CD8-positive, alpha-beta memory T cell (primary cell): ENCODE data around the gene TNIK. TPM values are rescaled to one million over a fixed set of nuclear protein-coding genes. Genes with fewer than 3 reads are reported as not detected.

Source experiments
- CTCF ChIA-PET: fragments of 350-600 bp; sonication (Branson Sonifier 250); formaldehyde crosslinking; loops from one replicate; lab custom pipeline; 2021; ENCODE audit warnings: antibody characterized with exemption; lab: Charles Lee
- POLR2A ChIA-PET: fragments of 350-600 bp; sonication (Branson Sonifier 250); formaldehyde crosslinking; loops from one replicate; lab custom pipeline; 2021; ENCODE audit warnings: antibody characterized with exemption; lab: Charles Lee
- DNase-seq, 5 donors: peaks; one replicate each; pipeline versions ENCODE4 v3.0.0 to v3.0.0-alpha.2; 2020 to 2022; ENCODE audit warnings: mixed read lengths in 1 of 5
- H3K27ac ChIP-seq: one replicate; pipeline ENCODE4 v1.7.0; 2013; ENCODE audit warnings: low read depth, mild to moderate bottlenecking, low read length, moderate library complexity
- H3K27me3 ChIP-seq: 2 replicates; pipeline ENCODE4 v1.7.0; 2013; ENCODE audit warnings: low read length, mild to moderate bottlenecking; ENCODE audit not compliant: insufficient read depth, poor library complexity, severe bottlenecking
- H3K36me3 ChIP-seq: 2 replicates; pipeline ENCODE4 v1.7.0; 2013; ENCODE audit warnings: mild to moderate bottlenecking, low read length, moderate library complexity; ENCODE audit not compliant: insufficient read depth
- H3K4me1 ChIP-seq: 2 replicates; pipeline ENCODE4 v1.7.0; 2013; ENCODE audit warnings: mild to moderate bottlenecking, low read length, moderate library complexity; ENCODE audit not compliant: insufficient read depth
- H3K4me3 ChIP-seq: 2 replicates; pipeline ENCODE4 v1.7.0; 2013; ENCODE audit warnings: mild to moderate bottlenecking, low read length
- H3K9me3 ChIP-seq: 2 replicates; pipeline ENCODE4 v1.7.0; 2013; ENCODE audit warnings: mild to moderate bottlenecking, low read length
- H3K27ac Mint-ChIP-seq, 8 donors: one replicate each; pipeline ENCODE4 v1.8.0; 2020 to 2021; ENCODE audit warnings: mixed read lengths in 8 of 8, mild to moderate bottlenecking in 6 of 8, inconsistent platforms in 3 of 8, moderate library complexity in 3 of 8
- H3K27me3 Mint-ChIP-seq, 2 donors: one replicate each; pipeline ENCODE4 v1.8.0; 2020 to 2021; ENCODE audit warnings: mixed read lengths in 2 of 2, mild to moderate bottlenecking in 1 of 2, moderate library complexity in 1 of 2
- H3K36me3 Mint-ChIP-seq, 3 donors: one replicate each; pipeline ENCODE4 v1.8.0; 2020 to 2021; ENCODE audit warnings: mixed read lengths in 3 of 3, inconsistent platforms in 1 of 3, mild to moderate bottlenecking in 1 of 3
- H3K4me1 Mint-ChIP-seq, 3 donors: one replicate each; pipeline ENCODE4 v1.8.0; 2020 to 2021; ENCODE audit warnings: mixed read lengths in 3 of 3, inconsistent platforms in 1 of 3, mild to moderate bottlenecking in 1 of 3
- H3K4me3 Mint-ChIP-seq, 7 donors: one replicate each; pipeline ENCODE4 v1.8.0; 2020 to 2021; ENCODE audit warnings: mixed read lengths in 7 of 7, mild to moderate bottlenecking in 6 of 7, moderate library complexity in 4 of 7, inconsistent platforms in 2 of 7
- H3K9me3 Mint-ChIP-seq, 5 donors: one replicate each; pipeline ENCODE4 v1.8.0; 2020 to 2022; ENCODE audit warnings: mixed read lengths in 5 of 5, mild to moderate bottlenecking in 3 of 5, moderate library complexity in 2 of 5, inconsistent platforms in 1 of 5
- polyA plus RNA-seq: library from polyadenylated mRNA; unstranded; fragments of 300-500 nt; fragmentation: Illumina TruSeq; gene quantifications from one replicate; pipeline ENCODE4 v1.2.3, GENCODE V29; 2021
- total RNA-seq, 2 experiments: library from RNA; stranded (reverse); gene quantifications; one replicate each; pipeline ENCODE4 v1.2.3, GENCODE V29; 2021

Gene TNIK
- total RNA-seq (10 to 100 TPM; 15.9 to 19.2 TPM), polyA plus RNA-seq (17.7 TPM)

DNA sequence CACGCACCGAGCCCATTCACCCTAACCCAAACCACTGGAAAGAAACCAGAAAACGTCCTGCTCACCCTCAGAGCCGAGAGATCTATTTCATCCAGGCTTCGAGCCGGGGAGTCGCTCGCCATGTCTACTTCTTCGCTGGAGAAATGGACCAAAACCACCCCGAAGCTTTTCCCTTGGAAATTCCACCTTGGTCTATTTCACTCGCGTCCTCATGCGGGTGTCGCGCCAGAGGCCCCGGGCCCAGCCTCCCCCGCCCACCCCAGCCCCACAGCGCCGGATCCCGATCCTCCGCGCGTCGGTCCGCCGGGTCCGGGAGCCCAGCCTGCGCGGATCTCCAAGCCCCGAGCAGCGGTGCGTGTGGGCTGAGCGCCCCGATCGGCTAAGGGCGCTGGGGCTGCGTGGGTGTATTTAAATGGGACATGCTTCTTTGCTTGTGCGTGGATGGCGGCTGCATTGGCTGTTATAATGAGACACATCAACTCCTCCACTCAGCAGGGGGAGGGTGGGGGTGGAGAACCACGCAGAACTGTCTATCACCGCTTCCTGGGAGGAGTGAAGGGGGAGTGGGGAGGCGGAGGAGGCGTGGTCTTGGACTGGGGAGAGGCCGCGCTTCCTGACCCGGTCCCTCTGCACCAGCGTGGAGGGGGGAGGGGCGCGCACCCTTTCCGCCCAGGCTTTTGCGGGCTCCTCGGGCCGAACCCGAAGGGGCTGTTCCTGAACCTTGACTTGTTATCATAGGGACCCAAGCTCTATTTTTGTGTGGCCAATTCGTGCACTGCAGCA, at the start of gene TNIK:
TNIK (minus strand) TSS at position 464 of the 783 bp plus-strand sequence; CDS start at position 122, 342 bp downstream.
- Mint-ChIP-seq H3K27ac (peak within 1 kb of the TSS; percentile 92 to 97 (median 96)), H3K9me3 (no peaks in the 10 kb centered on the region), H3K36me3 (peaks cover 0 to 30% (median 0%) of the 10 kb centered on the region in 3 donors), H3K27me3 (peaks cover 0 to 2% of the 10 kb centered on the region in 2 donors), H3K4me1 (peaks cover 24 to 51% (median 46%) of the 10 kb centered on the region in 3 donors), H3K4me3 (peak within 1 kb of the TSS; percentile 92 to 99 (median 94))
- Histone ChIP-seq H3K4me1 (peaks cover 42% of the 10 kb centered on the region), H3K4me3 (peak within 1 kb of the TSS; percentile 75), H3K9me3 (no peaks in the 10 kb centered on the region), H3K36me3 (no peaks in the 10 kb centered on the region), H3K27ac (peak within 1 kb of the TSS; percentile 74), H3K27me3 (no peaks in the 10 kb centered on the region)
- peak; percentile 91 to 96 (median 93) for DNase-seq
- CTCF ChIA-PET = interaction anchor here (0.9 to 3.3 kb wide), 14 partner anchors 14 to 552 kb away, joined by 3 to 21 read pairs (median 3); partner anchors contain the start of gene EIF5A2
- POLR2A ChIA-PET = interaction anchor here (0.6 to 4.7 kb wide), 5 partner anchors 13 to 212 kb away, joined by 3 to 38 read pairs (median 6); no protein-coding TSS in a partner anchor

DNA sequence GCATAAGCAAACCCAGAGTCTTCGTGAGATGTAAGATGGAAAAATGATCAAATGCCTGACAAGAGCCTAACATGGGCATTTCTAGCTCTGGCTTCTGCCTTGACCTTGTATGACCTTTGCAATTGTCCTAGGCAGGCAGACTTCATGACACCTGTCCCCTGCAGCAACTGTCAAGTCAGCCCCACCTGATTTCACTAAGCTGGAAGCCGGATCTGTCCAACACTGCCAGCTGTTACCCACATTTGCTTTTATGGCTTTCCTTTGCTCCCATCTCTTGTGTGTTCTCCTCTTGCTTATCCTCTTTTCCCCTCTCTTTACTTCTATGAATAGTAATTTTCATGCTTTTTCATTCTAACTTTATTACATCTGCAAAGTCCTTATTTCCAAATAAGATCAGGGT, 48.5 kb upstream of the TNIK start:
- Mint-ChIP-seq H3K4me3 (no peak overlapping the region), H3K27ac (no peak overlapping the region), H3K27me3 (peaks cover 0 to 3% of the 10 kb centered on the region in 2 donors), H3K9me3 (peaks cover 0 to 8% (median 3%) of the 10 kb centered on the region in 5 donors), H3K4me1 (no peaks in the 10 kb centered on the region), H3K36me3 (no peaks in the 10 kb centered on the region)
- ChIA-PET CTCF (no interaction called here), POLR2A (no interaction called here)
- no peaks in the 10 kb centered on the region for H3K36me3 ChIP-seq
- H3K27me3 ChIP-seq = no peaks in the 10 kb centered on the region
- no peak overlapping the region for H3K27ac ChIP-seq
- no peak for DNase-seq
- H3K4me1 ChIP-seq = no peaks in the 10 kb centered on the region
- H3K9me3 ChIP-seq = no peaks in the 10 kb centered on the region
- no peak overlapping the region for H3K4me3 ChIP-seq

DNA sequence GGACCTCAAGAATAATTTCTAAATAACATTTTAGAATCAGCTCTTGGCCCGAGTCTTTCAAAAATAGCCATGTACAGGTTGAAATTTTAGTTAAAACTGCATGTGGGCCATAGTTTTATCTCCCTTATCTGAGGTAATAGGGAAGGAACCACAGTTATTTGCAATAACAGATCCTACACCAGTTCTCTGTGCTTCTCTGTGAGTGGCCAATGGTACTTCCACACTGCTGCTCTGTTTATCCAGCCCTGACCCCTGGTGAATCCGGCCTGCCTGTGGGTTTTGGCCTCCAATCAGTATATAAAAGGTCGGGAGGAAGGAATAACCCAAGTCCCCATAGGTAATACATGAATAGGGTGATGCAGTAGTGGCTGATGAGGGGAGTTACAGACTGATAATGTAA, 48.0 kb upstream of the TNIK start:
- Histone ChIP-seq H3K27me3 (no peaks in the 10 kb centered on the region), H3K4me3 (no peak overlapping the region), H3K27ac (no peak overlapping the region), H3K9me3 (no peaks in the 10 kb centered on the region), H3K4me1 (no peaks in the 10 kb centered on the region), H3K36me3 (no peaks in the 10 kb centered on the region)
- H3K9me3 Mint-ChIP-seq = peaks cover 0 to 8% (median 3%) of the 10 kb centered on the region in 5 donors
- H3K27me3 Mint-ChIP-seq = peaks cover 0 to 3% of the 10 kb centered on the region in 2 donors
- H3K36me3 Mint-ChIP-seq = no peaks in the 10 kb centered on the region
- no peak for DNase-seq
- H3K4me3 Mint-ChIP-seq = peak overlapping the region in 1 of 7 donors; percentile 1
- ChIA-PET POLR2A (no interaction called here), CTCF (no interaction called here)
- no peaks in the 10 kb centered on the region for H3K4me1 Mint-ChIP-seq
- H3K27ac Mint-ChIP-seq = no peak overlapping the region

DNA sequence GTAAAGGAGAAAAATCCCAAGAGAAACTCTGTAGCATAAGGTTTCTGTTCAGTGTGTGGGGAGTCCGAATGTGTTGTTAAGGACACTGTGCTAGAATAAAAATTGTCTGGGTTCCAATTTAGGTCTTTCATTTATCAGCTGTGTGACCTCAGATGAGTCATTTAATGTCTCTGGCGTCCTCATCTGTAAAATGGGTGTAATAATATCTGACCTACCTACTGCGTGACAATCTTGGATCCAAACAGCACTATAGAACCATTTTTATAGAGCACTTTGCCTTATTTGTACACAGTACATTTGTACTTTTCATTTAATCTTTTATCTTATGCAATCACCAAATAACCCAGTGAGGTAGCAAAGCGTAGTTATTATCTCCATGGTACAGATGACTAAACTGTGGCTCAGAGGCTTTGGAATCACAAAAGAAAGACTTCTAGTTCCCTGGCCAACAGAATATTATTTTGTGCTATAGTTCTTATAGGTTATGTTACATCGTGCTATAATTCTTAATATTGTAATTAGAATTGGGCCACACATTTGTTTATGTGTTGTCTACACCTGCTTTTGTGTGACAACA, 46.6 kb upstream of the TNIK start:
- H3K9me3 ChIP-seq = no peaks in the 10 kb centered on the region
- H3K4me3 ChIP-seq = no peak overlapping the region
- H3K36me3 ChIP-seq = no peaks in the 10 kb centered on the region
- H3K27ac ChIP-seq = no peak overlapping the region
- H3K4me1 ChIP-seq = no peaks in the 10 kb centered on the region
- H3K4me3 Mint-ChIP-seq = no peak overlapping the region
- no peaks in the 10 kb centered on the region for H3K36me3 Mint-ChIP-seq
- H3K27me3 ChIP-seq = no peaks in the 10 kb centered on the region
- H3K4me1 Mint-ChIP-seq = no peaks in the 10 kb centered on the region
- ChIA-PET CTCF (no interaction called here), POLR2A (no interaction called here)
- H3K27ac Mint-ChIP-seq = no peak overlapping the region
- H3K9me3 Mint-ChIP-seq = peaks cover 0 to 8% (median 3%) of the 10 kb centered on the region in 5 donors
- H3K27me3 Mint-ChIP-seq = peaks cover 0 to 3% of the 10 kb centered on the region in 2 donors
- DNase-seq = no peak

DNA sequence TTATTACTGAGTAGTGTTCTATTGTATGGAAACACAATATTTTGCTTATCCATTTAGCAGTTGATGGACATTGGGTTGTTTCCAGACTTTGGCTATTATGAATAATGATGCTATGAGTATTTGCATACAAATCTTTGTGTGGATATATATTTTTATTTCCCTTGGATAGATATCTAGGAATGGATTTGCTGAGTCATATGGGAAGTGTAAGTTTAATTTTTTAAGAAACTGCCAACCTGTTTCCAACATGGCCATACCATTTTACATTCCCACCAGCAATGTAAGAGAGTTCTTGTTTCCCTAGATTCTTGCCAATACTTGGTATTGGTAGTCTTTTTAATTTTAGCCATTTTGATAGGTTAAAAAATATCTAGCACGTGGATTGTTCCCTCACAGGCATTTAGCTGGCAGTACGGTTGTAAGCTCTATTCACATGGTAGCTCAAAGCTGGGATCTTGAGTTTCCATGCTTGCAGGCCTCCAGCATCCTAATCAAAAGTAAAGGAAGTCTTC, 45.7 kb upstream of the TNIK start:
- H3K27ac ChIP-seq = no peak overlapping the region
- Mint-ChIP-seq H3K9me3 (peaks cover 0 to 8% (median 3%) of the 10 kb centered on the region in 5 donors), H3K27me3 (peaks cover 0 to 3% of the 10 kb centered on the region in 2 donors), H3K27ac (no peak overlapping the region), H3K4me1 (no peaks in the 10 kb centered on the region), H3K36me3 (no peaks in the 10 kb centered on the region), H3K4me3 (no peak overlapping the region)
- H3K4me3 ChIP-seq = no peak overlapping the region
- H3K27me3 ChIP-seq = no peaks in the 10 kb centered on the region
- DNase-seq = no peak
- ChIA-PET CTCF (no interaction called here), POLR2A (no interaction called here)
- H3K36me3 ChIP-seq = no peaks in the 10 kb centered on the region
- no peaks in the 10 kb centered on the region for H3K4me1 ChIP-seq
- no peaks in the 10 kb centered on the region for H3K9me3 ChIP-seq

DNA sequence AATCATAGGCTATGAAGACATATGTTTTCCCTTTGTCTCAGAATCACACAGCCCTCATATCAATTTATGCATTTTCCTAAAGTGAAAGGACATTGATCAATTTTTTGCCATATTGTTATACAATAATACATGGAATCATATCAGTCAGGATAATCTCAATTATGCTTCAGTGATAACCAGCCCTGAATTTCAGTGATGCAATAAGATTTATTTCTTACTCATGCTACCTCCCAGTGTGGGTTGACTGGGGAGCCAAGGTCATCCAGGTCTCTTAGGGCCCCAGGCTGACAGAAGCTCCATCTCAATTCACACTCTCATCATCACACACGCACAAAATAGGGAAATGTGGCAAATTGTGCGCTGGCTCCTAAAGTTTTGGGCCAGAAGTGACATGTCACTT, 44.2 kb upstream of the TNIK start:
- Mint-ChIP-seq H3K27ac (no peak overlapping the region), H3K4me3 (no peak overlapping the region), H3K36me3 (no peaks in the 10 kb centered on the region), H3K4me1 (peaks cover 3 to 10% (median 5%) of the 10 kb centered on the region in 3 donors), H3K9me3 (peaks cover 0 to 8% (median 3%) of the 10 kb centered on the region in 5 donors), H3K27me3 (peaks cover 0 to 3% of the 10 kb centered on the region in 2 donors)
- Histone ChIP-seq H3K9me3 (no peaks in the 10 kb centered on the region), H3K27ac (no peak overlapping the region), H3K4me3 (no peak overlapping the region), H3K4me1 (no peaks in the 10 kb centered on the region), H3K36me3 (no peaks in the 10 kb centered on the region), H3K27me3 (no peaks in the 10 kb centered on the region)
- POLR2A ChIA-PET = no interaction called here
- DNase-seq = no peak
- CTCF ChIA-PET = no interaction called here

DNA sequence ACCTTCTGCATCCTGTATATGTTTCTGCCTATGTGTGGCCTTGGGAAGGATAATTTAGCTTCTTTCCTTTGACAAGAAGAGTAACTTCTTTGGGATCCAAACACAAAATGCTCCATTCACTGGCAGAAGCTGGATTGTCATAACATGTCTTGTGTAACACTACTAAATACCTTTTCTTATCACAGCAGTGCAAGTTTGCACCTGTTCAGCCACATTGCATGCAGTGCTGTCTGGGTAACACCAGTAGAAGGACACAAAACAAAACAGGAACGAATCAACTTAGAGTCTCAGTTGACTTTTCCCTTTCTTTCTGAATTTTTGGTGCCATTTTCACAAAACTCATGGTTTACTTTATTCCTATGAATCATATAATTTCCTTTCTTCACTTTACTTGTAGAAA, 43.6 kb upstream of the TNIK start:
- ChIA-PET CTCF (no interaction called here), POLR2A (no interaction called here)
- H3K4me3 ChIP-seq = no peak overlapping the region
- no peak for DNase-seq
- Mint-ChIP-seq H3K4me1 (peaks cover 3 to 10% (median 7%) of the 10 kb centered on the region in 3 donors), H3K27me3 (peaks cover 0 to 3% of the 10 kb centered on the region in 2 donors), H3K9me3 (peaks cover 0 to 8% (median 3%) of the 10 kb centered on the region in 5 donors), H3K4me3 (no peak overlapping the region), H3K27ac (no peak overlapping the region), H3K36me3 (no peaks in the 10 kb centered on the region)
- no peaks in the 10 kb centered on the region for H3K4me1 ChIP-seq
- no peaks in the 10 kb centered on the region for H3K9me3 ChIP-seq
- no peaks in the 10 kb centered on the region for H3K36me3 ChIP-seq
- no peak overlapping the region for H3K27ac ChIP-seq
- H3K27me3 ChIP-seq = no peaks in the 10 kb centered on the region

DNA sequence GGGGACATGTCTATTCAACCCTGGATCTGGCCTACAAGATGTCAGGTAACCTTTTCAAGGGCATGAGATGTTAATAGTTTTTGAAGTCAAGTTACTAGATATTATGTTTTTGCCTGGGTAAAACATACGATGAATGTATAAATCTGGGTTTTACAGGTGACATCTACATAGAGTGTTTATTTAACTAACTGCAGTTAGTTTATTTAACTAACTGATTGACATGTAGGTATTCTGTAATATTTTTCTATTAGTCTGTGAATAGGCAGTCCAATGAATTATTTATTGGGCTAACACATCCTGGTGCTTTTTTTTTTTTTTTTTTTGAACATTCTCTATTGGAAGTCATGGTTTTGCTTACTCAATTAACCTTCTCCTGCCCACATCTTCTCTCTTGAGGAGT, 38.7 kb upstream of the TNIK start:
- ChIA-PET POLR2A (no interaction called here), CTCF (no interaction called here)
- Mint-ChIP-seq H3K4me1 (peaks cover 21 to 29% (median 26%) of the 10 kb centered on the region in 3 donors), H3K4me3 (no peak overlapping the region), H3K9me3 (no peaks in the 10 kb centered on the region), H3K36me3 (peaks cover 0 to 5% (median 0%) of the 10 kb centered on the region in 3 donors), H3K27me3 (no peaks in the 10 kb centered on the region), H3K27ac (no peak overlapping the region)
- no peaks in the 10 kb centered on the region for H3K27me3 ChIP-seq
- peaks cover 17% of the 10 kb centered on the region for H3K4me1 ChIP-seq
- DNase-seq = no peak
- H3K36me3 ChIP-seq = no peaks in the 10 kb centered on the region
- H3K4me3 ChIP-seq = no peak overlapping the region
- H3K27ac ChIP-seq = no peak overlapping the region
- no peaks in the 10 kb centered on the region for H3K9me3 ChIP-seq
